Neutrophil (primary cell): ENCODE results near the gene EXOSC10.

Experiments used
- H3K27ac ChIP-seq: fragments of 200-600 bp; sonication (generic); 2 replicates; pipeline ENCODE4 v1.5.1; 2016; ENCODE audit warnings: mild to moderate bottlenecking, moderate library complexity
- H3K27me3 ChIP-seq: fragments of 200-600 bp; sonication (generic); 2 replicates; pipeline ENCODE4 v1.6.0; 2016; ENCODE audit warnings: mild to moderate bottlenecking
- H3K36me3 ChIP-seq: fragments of 200-600 bp; sonication (generic); 2 replicates; pipeline ENCODE4 v1.5.1; 2017
- H3K4me1 ChIP-seq, 2 experiments: fragments of 200-600 bp in 1 of 2; sonication (generic) in 1 of 2; 1 replicate in 1 of 2; 2 replicates in 1 of 2; pipeline versions ENCODE4 v1.5.1 to v1.6.1; 2013 to 2016; ENCODE audit warnings: low read depth in 1 of 2, low read length in 1 of 2, mild to moderate bottlenecking in 1 of 2, moderate library complexity in 1 of 2; ENCODE audit not compliant: control insufficient read depth in 1 of 2, insufficient read depth in 1 of 2
- H3K4me3 ChIP-seq, 2 experiments: fragments of 200-600 bp in 1 of 2; sonication (generic) in 1 of 2; 1 replicate in 1 of 2; 2 replicates in 1 of 2; pipeline ENCODE4 v1.5.1; 2013 to 2016; ENCODE audit warnings: low read depth in 1 of 2, low read length in 1 of 2, mild to moderate bottlenecking in 1 of 2, moderate library complexity in 1 of 2
- H3K9me3 ChIP-seq: fragments of 200-600 bp; sonication (generic); 2 replicates; pipeline ENCODE4 v1.5.1; 2016
- TF ChIP-seq, protein P1 (sequence below): fragments of 200-600 bp; sonication (generic); IDR thresholded peaks from 2 replicates; pipeline ENCODE4 v1.5.1; 2016; ENCODE audit warnings: antibody characterized with exemption

Gene EXOSC10

GRCh38 chr1:11099310-11100148 lies at the start of gene EXOSC10:
EXOSC10 (minus strand) TSS chr1:11099869; CDS start chr1:11099831, 38 bp downstream.
- peak within 1 kb of the TSS; percentile 97 to 98 for H3K4me3 ChIP-seq
- H3K9me3 ChIP-seq, result no peaks in the 10 kb centered on the region
- no peaks in the 10 kb centered on the region for H3K27me3 ChIP-seq
- H3K27ac ChIP-seq, result peak within 1 kb of the TSS; percentile 65
- TF ChIP-seq, protein P1, sequence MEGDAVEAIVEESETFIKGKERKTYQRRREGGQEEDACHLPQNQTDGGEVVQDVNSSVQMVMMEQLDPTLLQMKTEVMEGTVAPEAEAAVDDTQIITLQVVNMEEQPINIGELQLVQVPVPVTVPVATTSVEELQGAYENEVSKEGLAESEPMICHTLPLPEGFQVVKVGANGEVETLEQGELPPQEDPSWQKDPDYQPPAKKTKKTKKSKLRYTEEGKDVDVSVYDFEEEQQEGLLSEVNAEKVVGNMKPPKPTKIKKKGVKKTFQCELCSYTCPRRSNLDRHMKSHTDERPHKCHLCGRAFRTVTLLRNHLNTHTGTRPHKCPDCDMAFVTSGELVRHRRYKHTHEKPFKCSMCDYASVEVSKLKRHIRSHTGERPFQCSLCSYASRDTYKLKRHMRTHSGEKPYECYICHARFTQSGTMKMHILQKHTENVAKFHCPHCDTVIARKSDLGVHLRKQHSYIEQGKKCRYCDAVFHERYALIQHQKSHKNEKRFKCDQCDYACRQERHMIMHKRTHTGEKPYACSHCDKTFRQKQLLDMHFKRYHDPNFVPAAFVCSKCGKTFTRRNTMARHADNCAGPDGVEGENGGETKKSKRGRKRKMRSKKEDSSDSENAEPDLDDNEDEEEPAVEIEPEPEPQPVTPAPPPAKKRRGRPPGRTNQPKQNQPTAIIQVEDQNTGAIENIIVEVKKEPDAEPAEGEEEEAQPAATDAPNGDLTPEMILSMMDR, result no peak
- H3K36me3 ChIP-seq, result peaks cover 23% of the 10 kb centered on the region
- H3K4me1 ChIP-seq, result peaks cover 13 to 15% of the 10 kb centered on the region in 2 experiments

GRCh38 chr1:11147197-11147770 lies 47.6 kb upstream of the EXOSC10 start:
- Histone ChIP-seq H3K9me3 (no peaks in the 10 kb centered on the region), H3K36me3 (peaks cover 83% of the 10 kb centered on the region)
- TF ChIP-seq, protein P1, result no peak

DNA sequence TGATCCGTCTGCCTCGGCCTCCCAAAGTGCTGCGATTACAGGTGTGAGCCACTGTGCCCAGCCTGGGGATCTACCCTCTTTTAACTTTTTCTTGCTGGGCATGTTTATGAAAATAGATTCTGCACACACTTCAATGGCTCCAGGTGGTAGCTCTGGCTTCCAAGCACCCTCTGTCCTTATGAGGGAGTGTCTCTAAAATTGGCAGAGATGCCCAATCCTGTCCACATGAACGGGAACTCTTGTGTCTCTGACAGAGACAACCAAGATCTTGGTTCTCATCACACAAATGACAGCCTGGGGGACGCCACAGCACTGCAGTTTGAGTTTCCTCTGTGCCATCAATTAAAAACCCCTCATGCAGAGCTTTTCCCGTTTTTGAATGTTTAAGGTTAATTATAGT lies 46.1 kb upstream of the EXOSC10 start:
- H3K36me3 ChIP-seq, result peaks cover 86% of the 10 kb centered on the region
- TF ChIP-seq, protein P1, result no peak
- H3K27ac ChIP-seq, result no peak overlapping the region
- H3K27me3 ChIP-seq, result no peaks in the 10 kb centered on the region
- no peaks in the 10 kb centered on the region for H3K9me3 ChIP-seq
- H3K4me1 ChIP-seq, result no peaks in the 10 kb centered on the region
- no peak overlapping the region for H3K4me3 ChIP-seq

More at GRCh38 chr1:11147197-11147770, 47.6 kb upstream of the EXOSC10 start:
- no peak overlapping the region for H3K27ac ChIP-seq
- no peaks in the 10 kb centered on the region for H3K4me1 ChIP-seq
- no peaks in the 10 kb centered on the region for H3K27me3 ChIP-seq
- no peak overlapping the region for H3K4me3 ChIP-seq

DNA sequence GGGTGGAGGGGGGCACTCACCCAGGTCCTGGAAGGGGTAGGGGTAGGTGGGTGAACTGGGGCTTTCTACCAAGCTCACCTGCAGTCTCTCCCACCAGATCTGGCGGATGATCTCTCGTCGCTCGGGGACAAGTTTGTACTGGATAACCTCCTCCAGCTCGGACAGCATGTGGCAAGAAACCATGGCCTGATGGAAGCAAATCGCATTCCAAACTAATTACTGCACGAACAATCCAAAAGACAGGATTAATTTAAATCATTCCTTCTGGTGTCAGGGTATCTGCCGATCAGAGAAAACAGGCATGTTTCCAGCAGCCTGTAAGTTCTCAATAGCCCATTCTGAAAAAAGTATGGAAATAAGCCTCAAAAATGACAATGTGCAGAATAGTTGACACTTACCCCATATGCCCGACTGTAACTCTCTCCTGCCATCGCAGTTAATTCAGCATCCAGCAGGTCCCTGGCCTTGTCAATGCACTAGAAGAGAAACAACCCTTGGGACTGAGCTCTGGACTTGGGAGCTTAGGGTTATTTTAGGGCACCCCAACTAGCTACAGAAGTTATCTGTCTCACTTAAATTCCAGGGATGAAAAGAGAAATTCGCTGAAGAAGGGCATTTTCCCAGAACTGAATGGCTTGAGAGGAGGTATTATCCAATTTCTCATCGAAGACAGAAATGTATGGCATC lies 45.0 kb upstream of the EXOSC10 start:
- Histone ChIP-seq H3K27me3 (no peaks in the 10 kb centered on the region), H3K4me1 (no peaks in the 10 kb centered on the region), H3K9me3 (no peaks in the 10 kb centered on the region), H3K36me3 (peaks cover 89% of the 10 kb centered on the region), H3K4me3 (no peak overlapping the region), H3K27ac (no peak overlapping the region)
- TF ChIP-seq, protein P1, result no peak

DNA sequence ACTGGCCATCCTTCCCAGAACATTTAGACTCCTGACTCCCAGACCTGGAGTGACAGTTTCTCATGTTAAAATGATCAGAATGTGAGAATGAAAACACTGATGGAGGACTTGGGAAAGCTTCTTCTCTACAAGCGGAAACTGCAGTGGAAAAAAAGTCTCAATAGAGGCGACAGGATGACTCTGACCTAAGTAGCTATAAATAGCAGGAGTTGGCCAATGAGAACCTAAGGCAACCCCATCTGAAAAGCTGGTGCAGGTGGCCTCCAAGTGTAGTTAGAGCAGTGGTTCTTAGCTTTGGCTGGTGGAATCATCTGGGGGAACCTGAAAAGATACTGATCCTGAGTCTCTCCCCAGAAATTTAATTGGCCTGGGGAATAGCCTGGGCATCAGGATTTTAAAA lies 44.2 kb upstream of the EXOSC10 start:
- H3K9me3 ChIP-seq, result no peaks in the 10 kb centered on the region
- H3K4me3 ChIP-seq, result no peak overlapping the region
- TF ChIP-seq, protein P1, result no peak
- peaks cover 89% of the 10 kb centered on the region for H3K36me3 ChIP-seq
- H3K27me3 ChIP-seq, result no peaks in the 10 kb centered on the region
- H3K4me1 ChIP-seq, result no peaks in the 10 kb centered on the region
- H3K27ac ChIP-seq, result no peak overlapping the region
